ENCODE measurements around the gene NIFK. TPM values are rescaled to one million over a fixed set of nuclear protein-coding genes. Genes with fewer than 3 reads are reported as not detected.
A peak's percentile ranks its signal among the peaks of the same experiment; 100 is the strongest.

NIFK gene
- total RNA-seq (10 to 100 TPM; 22.9 to 40.4 (median 25.7) TPM), polyA plus RNA-seq (10 to 100 TPM; 24.5 to 34.5 TPM)

DNA sequence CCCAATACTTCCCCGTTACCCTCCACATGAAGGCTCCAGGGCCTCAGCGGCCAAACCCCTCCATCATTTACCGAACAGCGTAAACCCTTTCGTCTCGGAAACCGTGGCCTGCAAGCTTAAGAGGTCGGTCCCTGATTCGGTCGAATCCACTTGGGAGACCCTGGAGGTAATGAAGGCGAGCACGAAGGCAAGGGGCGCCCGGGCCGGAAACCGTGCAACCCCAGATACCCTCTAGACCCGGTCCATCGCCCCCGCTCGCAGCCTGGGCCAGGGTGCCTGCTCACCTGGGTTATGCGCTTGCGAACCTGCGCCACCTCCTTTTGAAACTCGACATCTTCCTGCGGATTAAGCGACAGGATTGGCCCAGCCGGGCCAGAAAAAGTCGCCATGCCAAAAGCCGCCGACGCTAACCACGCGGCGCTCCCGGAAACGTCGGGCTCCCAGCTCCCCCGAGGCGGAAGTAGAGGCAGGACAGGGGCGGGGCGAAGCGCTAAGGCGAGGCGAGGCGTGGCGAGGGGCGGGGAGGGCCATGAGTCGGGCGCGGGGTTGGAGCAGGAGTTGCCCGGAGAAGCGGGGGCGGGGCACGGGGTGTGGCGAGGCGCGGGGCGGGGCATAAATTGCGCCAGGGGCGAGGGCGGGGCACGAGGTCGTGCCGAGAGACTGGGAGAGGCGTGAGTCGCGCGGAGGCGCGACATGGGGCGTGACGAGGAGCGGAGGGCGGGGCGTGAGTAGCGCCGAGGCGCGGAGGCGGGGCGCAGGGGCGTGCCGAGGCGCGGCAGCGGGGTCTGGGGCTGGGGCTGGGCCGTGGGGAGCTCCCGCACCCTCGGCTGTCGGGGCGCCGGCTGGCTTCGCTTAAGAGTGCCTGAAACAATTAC, at the start of gene NIFK:
Gene NIFK (minus strand): TSS at position 414 of the 875 bp plus-strand sequence. CDS start 25 bp downstream, at position 389.
- peak within 1 kb of the TSS; percentile 51 to 78 (median 70) for H3K4me3 ChIP-seq
- no peaks in the 10 kb centered on the region for H3K27me3 ChIP-seq
- TF ChIP-seq, protein P1, sequence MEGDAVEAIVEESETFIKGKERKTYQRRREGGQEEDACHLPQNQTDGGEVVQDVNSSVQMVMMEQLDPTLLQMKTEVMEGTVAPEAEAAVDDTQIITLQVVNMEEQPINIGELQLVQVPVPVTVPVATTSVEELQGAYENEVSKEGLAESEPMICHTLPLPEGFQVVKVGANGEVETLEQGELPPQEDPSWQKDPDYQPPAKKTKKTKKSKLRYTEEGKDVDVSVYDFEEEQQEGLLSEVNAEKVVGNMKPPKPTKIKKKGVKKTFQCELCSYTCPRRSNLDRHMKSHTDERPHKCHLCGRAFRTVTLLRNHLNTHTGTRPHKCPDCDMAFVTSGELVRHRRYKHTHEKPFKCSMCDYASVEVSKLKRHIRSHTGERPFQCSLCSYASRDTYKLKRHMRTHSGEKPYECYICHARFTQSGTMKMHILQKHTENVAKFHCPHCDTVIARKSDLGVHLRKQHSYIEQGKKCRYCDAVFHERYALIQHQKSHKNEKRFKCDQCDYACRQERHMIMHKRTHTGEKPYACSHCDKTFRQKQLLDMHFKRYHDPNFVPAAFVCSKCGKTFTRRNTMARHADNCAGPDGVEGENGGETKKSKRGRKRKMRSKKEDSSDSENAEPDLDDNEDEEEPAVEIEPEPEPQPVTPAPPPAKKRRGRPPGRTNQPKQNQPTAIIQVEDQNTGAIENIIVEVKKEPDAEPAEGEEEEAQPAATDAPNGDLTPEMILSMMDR (IDR thresholded peaks at IDR 0.05): no peak
- intact Hi-C loops (cut with DNase I): no loop called here
- FAIRE-seq (no peak), ATAC-seq (peak; percentile 97 to 99 (median 98)), DNase-seq (peak; percentile 99 to 100 (median 100))
- H3K36me3 ChIP-seq: peaks cover 0 to 28% (median 6%) of the 10 kb centered on the region in 3 donors
- H3K4me1 ChIP-seq: peaks cover 3 to 9% (median 5%) of the 10 kb centered on the region in 3 donors
- WGBS, 2 donors: 1% methylated on average over 70 to 93 of the region's 93 CpGs
- peak within 1 kb of the TSS; percentile 33 to 77 (median 63) for H3K27ac ChIP-seq
- H3K9me3 ChIP-seq: no peaks in the 10 kb centered on the region

DNA sequence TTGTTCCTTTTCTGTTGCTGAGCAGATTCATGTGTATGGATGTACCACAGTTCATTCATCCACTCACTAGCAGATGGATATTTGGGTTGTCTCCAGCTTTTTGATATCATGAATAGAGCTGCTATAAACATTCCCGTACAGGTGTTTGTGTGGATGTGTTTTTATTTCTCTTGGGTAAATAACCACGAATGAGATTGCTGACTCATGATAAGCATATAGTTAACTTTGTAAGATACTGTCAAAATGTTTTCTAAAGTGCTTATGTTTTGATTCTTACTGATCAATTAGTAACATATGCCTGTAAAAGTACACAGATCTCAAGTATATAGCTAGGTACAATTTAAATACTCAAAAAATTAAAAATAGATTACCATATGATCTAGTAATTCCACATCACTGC, 46.5 kb upstream of the NIFK start:
- Histone ChIP-seq H3K4me3 (no peak overlapping the region), H3K9me3 (no peaks in the 10 kb centered on the region), H3K27me3 (no peaks in the 10 kb centered on the region), H3K27ac (no peak overlapping the region), H3K4me1 (no peaks in the 10 kb centered on the region), H3K36me3 (no peaks in the 10 kb centered on the region)
- TF ChIP-seq, protein P1 (IDR thresholded peaks at IDR 0.05): no peak
- DNase-seq (no peak), ATAC-seq (no peak), FAIRE-seq (no peak)
- 15 to 23% methylated on average over 2 of the region's 2 CpGs for WGBS, 2 donors
- intact Hi-C loops (cut with DNase I): no loop called here

DNA sequence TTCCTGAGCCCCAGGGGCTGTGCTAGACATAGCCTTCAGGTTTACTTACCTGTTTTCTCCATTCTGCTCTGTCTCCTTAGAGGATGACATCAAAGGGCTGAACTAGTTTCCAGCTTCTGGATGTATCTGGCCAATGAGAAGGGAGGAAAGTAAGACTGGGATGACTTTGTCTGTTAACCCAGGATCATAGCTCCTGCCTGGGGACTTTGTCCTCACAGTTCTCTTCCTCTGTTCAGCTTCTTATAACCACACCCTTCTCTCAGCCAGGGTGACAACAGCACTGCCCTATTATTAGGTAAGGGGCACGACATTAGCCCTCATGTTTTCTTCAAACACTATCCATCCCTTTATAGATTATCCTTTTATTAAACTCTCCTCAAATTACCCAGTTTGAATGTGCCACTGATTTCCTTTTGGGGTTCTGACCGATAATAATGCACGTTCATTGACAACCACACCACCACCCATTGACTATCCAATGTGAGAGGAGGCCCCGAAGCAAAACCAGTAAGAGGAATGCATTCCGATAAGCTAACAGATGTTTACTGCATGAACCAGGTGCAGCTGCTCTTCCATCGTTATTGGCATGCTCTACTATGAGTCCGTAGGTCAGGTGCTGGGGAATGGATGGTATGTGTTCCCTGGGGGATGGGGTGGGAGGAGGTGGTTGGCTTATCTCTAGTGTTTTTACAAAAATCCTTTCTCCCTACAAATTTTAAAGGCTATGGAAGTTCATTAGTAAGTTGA, 42.2 kb upstream of the NIFK start:
- ATAC-seq (peak in 1 of 4 donors; percentile 51), FAIRE-seq (no peak), DNase-seq (no peak)
- intact Hi-C loops (cut with DNase I): no loop called here
- 33 to 34% methylated on average over 7 of the region's 7 CpGs for WGBS, 2 donors
- Histone ChIP-seq H3K27me3 (no peaks in the 10 kb centered on the region), H3K27ac (no peak overlapping the region), H3K4me1 (no peaks in the 10 kb centered on the region), H3K36me3 (no peaks in the 10 kb centered on the region), H3K9me3 (no peaks in the 10 kb centered on the region), H3K4me3 (no peak overlapping the region)
- TF ChIP-seq, protein P1 (IDR thresholded peaks at IDR 0.05): no peak

DNA sequence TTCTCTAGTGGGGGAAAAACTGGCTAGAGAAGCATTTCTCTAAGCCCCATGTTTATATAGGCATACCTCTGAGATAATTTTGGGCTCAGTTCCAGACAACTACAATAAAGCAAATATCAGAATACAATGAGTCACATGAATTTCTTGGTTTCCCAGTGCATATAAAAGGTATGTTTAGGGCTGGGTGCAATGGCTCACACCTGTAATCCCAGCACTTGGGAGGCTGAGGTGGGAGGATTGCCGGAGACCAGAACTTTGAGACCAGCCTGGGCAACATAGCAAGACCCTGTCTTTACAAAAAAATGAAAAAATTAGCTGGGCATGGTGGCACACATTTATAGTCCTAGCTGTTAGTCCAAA, 41.0 kb upstream of the NIFK start:
- FAIRE-seq: no peak
- Histone ChIP-seq H3K27ac (no peak overlapping the region), H3K27me3 (no peaks in the 10 kb centered on the region), H3K4me3 (no peak overlapping the region), H3K9me3 (no peaks in the 10 kb centered on the region), H3K4me1 (no peaks in the 10 kb centered on the region), H3K36me3 (no peaks in the 10 kb centered on the region)
- WGBS, 2 donors: 85 to 86% methylated on average over 1 of the region's 1 CpG
- TF ChIP-seq, protein P1 (IDR thresholded peaks at IDR 0.05): no peak
- intact Hi-C loops (cut with DNase I): no loop called here
- DNase-seq: no peak
- peak in 2 of 4 donors; percentile 38 to 65 for ATAC-seq
